Fibroblast of skin of right biceps (primary cell): ENCODE results near the gene TBX20.
A peak's percentile ranks its signal among the peaks of the same experiment; 100 is the strongest.
"Not testable (repeated sequence)": the region's sequence is repeated elsewhere in the genome, so short reads cannot be mapped to it uniquely, and the experiment has no call there.

Experiments
- DNase-seq: peaks from one replicate; pipeline ENCODE4 v3.0.0-alpha.2; 2013

TBX20 gene

GRCh38 chr7:35255443-35256255 is 1.7 kb upstream of the TBX20 start:
- DNase-seq = no peak

- DNase-seq = no peak
These were observed 869 bp upstream of the TBX20 start for GRCh38 chr7:35254496-35255442.

GRCh38 chr7:35253460-35253709 is 515 bp downstream of the TBX20 start:
- DNase-seq = no peak

- no peak for DNase-seq
These were observed 1.1 kb downstream of the TBX20 start for GRCh38 chr7:35252612-35253459.

GRCh38 chr7:35251606-35252310 is 2.1 kb downstream of the TBX20 start:
- no peak for DNase-seq

- DNase-seq = no peak
These were observed 3.0 kb downstream of the TBX20 start for GRCh38 chr7:35250941-35251340.

GRCh38 chr7:35250452-35250851 is 3.4 kb downstream of the TBX20 start:
- no peak for DNase-seq

GRCh38 chr7:35249537-35249907 is 4.4 kb downstream of the TBX20 start:
- no peak for DNase-seq

- no peak for DNase-seq
These were observed 5.0 kb downstream of the TBX20 start for GRCh38 chr7:35248576-35249536.

GRCh38 chr7:35246819-35247218 is 7.1 kb downstream of the TBX20 start:
- DNase-seq = no peak

GRCh38 chr7:35241884-35242283 is 12.0 kb downstream of the TBX20 start:
- DNase-seq = no peak

GRCh38 chr7:35241436-35241835 is 12.5 kb downstream of the TBX20 start:
- no peak for DNase-seq

GRCh38 chr7:35241008-35241407 is 12.9 kb downstream of the TBX20 start:
- not testable (repeated sequence) for DNase-seq

- DNase-seq = peak; percentile 37
These were observed 15.4 kb downstream of the TBX20 start for GRCh38 chr7:35238456-35238855.

- no peak for DNase-seq
These were observed 20.9 kb downstream of the TBX20 start for GRCh38 chr7:35232994-35233393.

GRCh38 chr7:35231221-35231620 is 22.7 kb downstream of the TBX20 start:
- DNase-seq = not testable (repeated sequence)

- DNase-seq = not testable (repeated sequence)
These were observed 24.7 kb downstream of the TBX20 start for GRCh38 chr7:35229116-35229780.

- DNase-seq = not testable (repeated sequence)
These were observed 25.3 kb downstream of the TBX20 start for GRCh38 chr7:35228496-35229051.

GRCh38 chr7:35227438-35227837 is 26.5 kb downstream of the TBX20 start:
- DNase-seq = peak; percentile 57

- not testable (repeated sequence) for DNase-seq
These were observed 31.5 kb downstream of the TBX20 start for GRCh38 chr7:35222445-35222844.
